Thyroid gland (tissue), 4 donors: ENCODE data around the gene TMEM132C. TPM values are rescaled to one million over a fixed set of nuclear protein-coding genes. Genes with fewer than 3 reads are reported as not detected.

Source experiments
- DNase-seq, 2 donors: peaks; one replicate each; pipeline ENCODE4 v3.0.0-alpha.2; 2019
- H3K27ac ChIP-seq, 3 donors: fragments of 200-600 bp; sonication (generic); 1 replicate in 2 of 3; 2 replicates in 1 of 3; pipeline ENCODE4 v1.5.1; 2016 to 2019; ENCODE audit warnings: mild to moderate bottlenecking in 1 of 3, moderate library complexity in 1 of 3
- H3K27me3 ChIP-seq: fragments of 200-600 bp; sonication (generic); one replicate; pipeline ENCODE4 v1.5.1; 2019
- H3K36me3 ChIP-seq, 2 donors: fragments of 200-600 bp; sonication (generic); one replicate each; pipeline ENCODE4 v1.5.1; 2016 to 2019
- H3K4me1 ChIP-seq, 2 donors: fragments of 200-600 bp; sonication (generic); one replicate each; pipeline ENCODE4 v1.5.1; 2017 to 2019
- H3K4me3 ChIP-seq, 3 donors: fragments of 200-600 bp; sonication (generic); replicated peaks in 1 of 3; 1 replicate in 2 of 3; 2 replicates in 1 of 3; pipeline ENCODE4 v1.5.1; 2016; ENCODE audit warnings: mild to moderate bottlenecking in 1 of 3
- H3K9me3 ChIP-seq: fragments of 200-600 bp; sonication (generic); one replicate; pipeline ENCODE4 v1.5.1; 2017
- POLR2A ChIP-seq, 2 donors: fragments of 450-650 bp; IDR thresholded peaks; one replicate each; pipeline ENCODE4 v1.6.1; 2017; ENCODE audit warnings: antibody characterized with exemption in 2 of 2, mild to moderate bottlenecking in 2 of 2, moderate library complexity in 1 of 2
- WGBS, 2 donors: methylation state at CpG; one replicate each; pipeline ENCODE4 v1.1.5; 2017; 5-methylcytosine and 5-hydroxymethylcytosine counted together
- intact Hi-C: fragments of 100-400 bp; cut with DNase I; formaldehyde crosslinking; loops from one replicate; pipeline ENCODE4 v1.15.1; 2023
- total RNA-seq, 4 donors: library from RNA; depleted of rRNA; stranded (reverse); fragments of >200 nt; gene quantifications; one replicate each; pipeline ENCODE4 v1.2.3, GENCODE V29; 2016
- TF ChIP-seq, protein P1 (sequence below), 6 experiments: fragments of 200-600 bp in 3 of 6; fragments of 450-650 bp in 3 of 6; sonication (generic) in 3 of 6; IDR thresholded peaks; one replicate each; pipeline ENCODE4 v1.5.1; 2016 to 2019; ENCODE audit warnings: antibody characterized with exemption in 6 of 6, mild to moderate bottlenecking in 2 of 6, inconsistent platforms in 1 of 6, moderate library complexity in 1 of 6

Gene TMEM132C
- total RNA-seq, 4 donors from 2014 or later, result 0.27 to 2.5 (median 1.0) TPM

DNA sequence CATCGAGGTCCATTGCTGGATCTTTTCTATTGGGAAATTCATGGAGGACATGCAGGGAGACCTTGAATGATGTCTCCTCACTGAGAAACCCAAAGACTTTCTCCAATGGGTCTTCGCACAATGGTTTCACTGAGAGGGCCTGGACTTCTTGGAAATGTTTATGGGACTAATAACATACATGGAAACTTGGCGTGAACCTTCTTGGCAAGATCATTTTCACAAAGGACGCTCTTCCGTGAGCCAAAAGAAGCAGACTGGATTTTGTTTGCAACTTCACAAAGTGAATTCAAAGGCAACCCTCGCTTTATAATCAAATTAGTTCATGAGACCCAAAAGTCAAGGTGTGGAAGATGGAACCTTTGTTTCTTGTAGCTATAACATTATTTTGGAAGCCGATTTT is 154.4 kb downstream of the TMEM132C start:
- 71 to 80% methylated on average over 7 of the region's 7 CpGs for WGBS, 2 donors
- no peaks in the 10 kb centered on the region for H3K27me3 ChIP-seq
- H3K27ac ChIP-seq, result no peak overlapping the region
- intact Hi-C loops, result no loop called here
- no peak overlapping the region for H3K4me3 ChIP-seq
- H3K4me1 ChIP-seq, result no peaks in the 10 kb centered on the region
- no peaks in the 10 kb centered on the region for H3K36me3 ChIP-seq
- no peaks in the 10 kb centered on the region for H3K9me3 ChIP-seq
- TF ChIP-seq, protein P1, sequence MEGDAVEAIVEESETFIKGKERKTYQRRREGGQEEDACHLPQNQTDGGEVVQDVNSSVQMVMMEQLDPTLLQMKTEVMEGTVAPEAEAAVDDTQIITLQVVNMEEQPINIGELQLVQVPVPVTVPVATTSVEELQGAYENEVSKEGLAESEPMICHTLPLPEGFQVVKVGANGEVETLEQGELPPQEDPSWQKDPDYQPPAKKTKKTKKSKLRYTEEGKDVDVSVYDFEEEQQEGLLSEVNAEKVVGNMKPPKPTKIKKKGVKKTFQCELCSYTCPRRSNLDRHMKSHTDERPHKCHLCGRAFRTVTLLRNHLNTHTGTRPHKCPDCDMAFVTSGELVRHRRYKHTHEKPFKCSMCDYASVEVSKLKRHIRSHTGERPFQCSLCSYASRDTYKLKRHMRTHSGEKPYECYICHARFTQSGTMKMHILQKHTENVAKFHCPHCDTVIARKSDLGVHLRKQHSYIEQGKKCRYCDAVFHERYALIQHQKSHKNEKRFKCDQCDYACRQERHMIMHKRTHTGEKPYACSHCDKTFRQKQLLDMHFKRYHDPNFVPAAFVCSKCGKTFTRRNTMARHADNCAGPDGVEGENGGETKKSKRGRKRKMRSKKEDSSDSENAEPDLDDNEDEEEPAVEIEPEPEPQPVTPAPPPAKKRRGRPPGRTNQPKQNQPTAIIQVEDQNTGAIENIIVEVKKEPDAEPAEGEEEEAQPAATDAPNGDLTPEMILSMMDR (IDR thresholded peaks at IDR 0.05), result no peak
- TF ChIP-seq POLR2A (IDR thresholded peaks at IDR 0.05), result no peak
- no peak for DNase-seq

DNA sequence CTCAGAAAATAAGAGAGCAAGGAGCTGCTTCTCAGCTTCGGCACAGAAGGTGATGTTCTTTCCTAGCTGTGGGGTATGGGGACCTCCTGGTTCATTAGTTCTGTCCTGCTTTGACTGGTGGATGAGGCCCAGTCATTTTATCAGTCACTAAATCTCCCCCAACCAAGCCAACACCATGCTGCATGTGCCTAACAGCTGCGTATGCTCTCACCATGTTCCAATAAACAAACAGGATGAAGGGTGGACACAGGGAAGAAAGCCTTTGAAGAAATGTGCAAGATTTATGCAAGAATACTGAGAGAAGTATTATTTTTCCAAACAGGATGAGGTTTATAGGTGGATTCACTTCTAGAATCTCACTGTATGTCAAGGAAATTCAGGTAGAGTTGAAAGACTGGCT is 156.2 kb downstream of the TMEM132C start:
- 81 to 88% methylated on average over 2 of the region's 2 CpGs for WGBS, 2 donors
- Histone ChIP-seq H3K27me3 (no peaks in the 10 kb centered on the region), H3K27ac (no peak overlapping the region), H3K4me1 (no peaks in the 10 kb centered on the region), H3K9me3 (no peaks in the 10 kb centered on the region), H3K4me3 (no peak overlapping the region), H3K36me3 (no peaks in the 10 kb centered on the region)
- no peak for TF ChIP-seq POLR2A (IDR thresholded peaks at IDR 0.05)
- no peak for DNase-seq
- intact Hi-C loops, result no loop called here

DNA sequence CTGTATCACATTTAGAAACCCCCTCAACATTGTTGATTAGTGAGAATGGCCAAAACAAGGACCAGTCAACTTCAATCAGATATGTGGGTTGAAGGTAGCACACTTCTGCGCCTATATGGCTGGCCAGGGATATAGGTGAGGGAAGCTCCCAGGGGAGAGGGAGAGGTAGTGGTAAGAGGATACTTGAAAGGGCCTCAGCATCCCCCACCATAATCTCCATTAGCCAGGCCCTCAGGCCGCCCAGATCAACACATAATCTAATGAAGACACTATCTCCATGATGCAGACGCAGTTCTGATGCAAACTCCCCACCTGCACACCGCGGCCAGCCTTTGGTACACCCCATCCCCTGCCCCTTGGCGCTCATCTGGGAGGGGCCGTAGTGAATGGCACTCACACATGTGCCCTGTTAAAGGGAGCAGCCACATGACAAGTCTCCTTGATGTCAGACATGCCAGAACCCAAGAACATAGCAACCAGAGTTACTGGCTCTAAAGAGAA is 158.0 kb downstream of the TMEM132C start:
- no peak for DNase-seq

DNA sequence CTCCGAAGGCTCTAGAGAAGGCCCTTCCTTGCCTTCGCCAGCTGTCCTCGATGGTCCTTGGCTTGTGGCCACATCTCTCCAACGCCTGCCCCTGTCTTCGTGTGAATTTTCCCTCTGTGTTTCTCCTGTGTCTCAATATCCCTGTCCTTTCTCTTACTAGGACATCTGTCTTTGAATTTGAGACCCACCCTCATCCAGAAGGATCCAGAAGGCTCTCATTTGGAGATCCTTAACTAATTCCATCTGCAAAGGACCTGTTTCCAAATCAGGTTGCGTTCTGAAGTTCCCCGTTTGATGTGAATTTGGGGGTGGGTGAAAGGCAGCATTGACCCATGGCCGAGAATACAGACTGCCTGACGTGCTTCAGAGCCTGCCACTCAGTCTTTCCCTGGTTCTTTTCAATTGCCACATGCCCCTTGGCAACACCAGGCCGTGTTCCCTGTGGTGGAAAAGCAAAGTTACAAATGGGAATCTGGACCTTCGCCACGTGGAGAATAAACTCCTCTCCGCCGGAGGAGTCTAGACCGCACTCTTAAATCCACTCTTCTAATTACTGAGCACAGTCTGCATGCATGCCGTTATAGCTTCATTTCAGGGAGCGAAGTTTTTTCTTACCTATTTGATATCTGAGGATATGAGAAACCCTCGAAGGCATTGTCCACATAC is 158.8 kb downstream of the TMEM132C start:
- Histone ChIP-seq H3K9me3 (no peaks in the 10 kb centered on the region), H3K27me3 (no peaks in the 10 kb centered on the region), H3K36me3 (no peaks in the 10 kb centered on the region), H3K27ac (no peak overlapping the region), H3K4me3 (no peak overlapping the region), H3K4me1 (no peaks in the 10 kb centered on the region)
- DNase-seq, result no peak
- intact Hi-C loops, result no loop called here
- TF ChIP-seq, protein P1 (IDR thresholded peaks at IDR 0.05), result no peak
- TF ChIP-seq POLR2A (IDR thresholded peaks at IDR 0.05), result no peak
- WGBS, 2 donors, result 68 to 71% methylated on average over 18 of the region's 18 CpGs

More for the DNA sequence above, 158.0 kb downstream of the TMEM132C start:
- Histone ChIP-seq H3K36me3 (no peaks in the 10 kb centered on the region), H3K9me3 (no peaks in the 10 kb centered on the region), H3K4me3 (no peak overlapping the region), H3K4me1 (no peaks in the 10 kb centered on the region), H3K27ac (no peak overlapping the region), H3K27me3 (no peaks in the 10 kb centered on the region)
- TF ChIP-seq POLR2A (IDR thresholded peaks at IDR 0.05), result no peak
- TF ChIP-seq, protein P1 (IDR thresholded peaks at IDR 0.05), result no peak
- WGBS, 2 donors, result 79 to 81% methylated on average over 7 of the region's 7 CpGs
- intact Hi-C loops, result no loop called here

DNA sequence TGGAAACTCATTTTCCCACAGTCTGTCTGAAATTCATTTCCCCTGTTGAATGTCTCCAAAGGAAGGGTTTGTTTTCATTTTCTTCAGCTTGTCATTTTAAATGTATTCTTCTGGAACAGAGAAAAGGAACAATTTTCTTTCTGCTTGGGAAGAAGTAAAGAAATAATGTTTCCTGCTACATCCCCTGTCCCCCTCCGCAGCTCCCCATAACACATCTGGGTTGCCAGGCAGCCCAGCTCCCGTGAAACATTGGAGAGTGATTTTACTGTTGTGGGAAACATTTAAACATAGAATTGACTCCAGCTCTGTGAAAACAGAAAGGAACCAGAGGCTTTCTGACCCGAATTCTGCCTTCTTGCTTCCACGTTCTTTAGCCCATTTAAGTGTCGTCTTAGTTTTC is 159.5 kb downstream of the TMEM132C start:
- Histone ChIP-seq H3K36me3 (no peaks in the 10 kb centered on the region), H3K4me3 (no peak overlapping the region), H3K27me3 (no peaks in the 10 kb centered on the region), H3K27ac (no peak overlapping the region), H3K9me3 (no peaks in the 10 kb centered on the region), H3K4me1 (no peaks in the 10 kb centered on the region)
- TF ChIP-seq POLR2A (IDR thresholded peaks at IDR 0.05), result no peak
- TF ChIP-seq, protein P1 (IDR thresholded peaks at IDR 0.05), result no peak
- no peak for DNase-seq
- intact Hi-C loops, result no loop called here
- WGBS, 2 donors, result 29 to 38% methylated on average over 5 of the region's 5 CpGs
